ENCODE results near the gene RPL7A. TPM values are rescaled to one million over a fixed set of nuclear protein-coding genes. Genes with fewer than 3 reads are reported as not detected.
A peak's percentile ranks its signal among the peaks of the same experiment; 100 is the strongest.

RPL7A gene
- total RNA-seq, 1 experiment from 2014 or later: 2,895 TPM

- no peaks in the 10 kb centered on the region for H3K27me3 ChIP-seq (ENCODE audit: insufficient read depth, low read length)
- H3K23me2 ChIP-seq (ENCODE audit: insufficient read length, low read depth, low read length, poor library complexity, severe bottlenecking): peaks cover 10% of the 10 kb centered on the region
- no peak overlapping the region for H4K5ac ChIP-seq (ENCODE audit: insufficient read length, low read depth, low read length)
- no peaks in the 10 kb centered on the region for H3K9me3 ChIP-seq (ENCODE audit: control insufficient read depth, low read depth, low read length)
- no peaks in the 10 kb centered on the region; the same call in 1 of the 2 replicates for H3K79me2 ChIP-seq (ENCODE audit: insufficient read depth, low read length)
- no peak overlapping the region for H3K23ac ChIP-seq (ENCODE audit: insufficient read length, low read depth, low read length)
- no peaks in the 10 kb centered on the region for H3K4me1 ChIP-seq (ENCODE audit: insufficient read depth, low read length)
- no peak overlapping the region for H3K56ac ChIP-seq (ENCODE audit: insufficient read length, low read depth, low read length)
- H4K20me1 ChIP-seq (ENCODE audit: control insufficient read depth, insufficient read depth, insufficient read length): no peaks in the 10 kb centered on the region
- H3T11ph ChIP-seq (ENCODE audit: low read length): no peak overlapping the region
- no peak overlapping the region for H4K91ac ChIP-seq (ENCODE audit: insufficient read length, low read depth, low read length)
- Mint-ChIP-seq H3K27ac (peak overlapping the region; percentile 72 to 95 (median 94); a peak in 5 of 7 replicates), H3K9me3 (no peaks in the 10 kb centered on the region), H3K36me3 (ENCODE audit: insufficient read depth in 1 of 3, low read depth in 3 of 3) (peaks cover 18 to 57% (median 50%) of the 10 kb centered on the region in 3 experiments; a peak in 6 of 7 replicates), H3K4me1 (peaks cover 11 to 12% of the 10 kb centered on the region in 2 experiments), H3K4me3 (peak overlapping the region; percentile 92 to 96), H3K27me3 (ENCODE audit: low read depth) (no peaks in the 10 kb centered on the region)
- H3K79me1 ChIP-seq (ENCODE audit: insufficient read depth, low read depth, low read length, poor library complexity, severe bottlenecking): peaks cover 3% of the 10 kb centered on the region
- WGBS (ENCODE audit: extremely low coverage, insufficient read length, low lambda C conversion rate): no CpG with 5 or more reads among the region's 31 CpGs
- no peak overlapping the region for H4K8ac ChIP-seq (replicated peaks; ENCODE audit: insufficient read length, low read depth, low read length)
- no peak overlapping the region for H2BK120ac ChIP-seq (ENCODE audit: low read depth, low read length, poor library complexity, severe bottlenecking)
- TF ChIP-seq CTCF (conservative IDR thresholded peaks at IDR 0.05): no peak
- H2BK15ac ChIP-seq (ENCODE audit: low read depth, low read length): no peak overlapping the region
- no peak overlapping the region for H3K18ac ChIP-seq (ENCODE audit: insufficient read length, low read depth, low read length)
- H3K4ac ChIP-seq (ENCODE audit: low read depth, low read length): no peak overlapping the region
- no peak overlapping the region for H2BK12ac ChIP-seq (ENCODE audit: insufficient read length, low read depth, low read length)
- peak overlapping the region; percentile 45 for H3K9ac ChIP-seq (ENCODE audit: extremely low read depth, insufficient read length, low read length)
- H3K27ac ChIP-seq (ENCODE audit: insufficient read length, low read depth, low read length): no peak overlapping the region
- no peak for DNase-seq
- H2AK5ac ChIP-seq (ENCODE audit: insufficient read length, low read length): no peak overlapping the region
- no peak overlapping the region for H2BK20ac ChIP-seq (ENCODE audit: low read depth, low read length, poor library complexity, severe bottlenecking)
- peak overlapping the region; percentile 60 for H3K4me2 ChIP-seq (ENCODE audit: insufficient read depth, insufficient read length, low read length)
- no peak overlapping the region for H2BK5ac ChIP-seq (ENCODE audit: insufficient read length, low read length)
- no peak overlapping the region for H2AFZ ChIP-seq (ENCODE audit: low read length)
- no peak overlapping the region for H3K14ac ChIP-seq (ENCODE audit: insufficient read depth, low read length)
Measured at GRCh38 chr9:133355881-133356357, 7.9 kb downstream of the RPL7A start.
